NCI-H2196 (cell line): Measurements from ENCODE around the gene RNF220.
"Not testable (repeated sequence)": the region's sequence is repeated elsewhere in the genome, so short reads cannot be mapped to it uniquely, and the experiment has no call there.

ENCODE experiments used
- DNase-seq: peaks from one replicate; lab custom pipeline; 2025; ENCODE audit not compliant: unreplicated experiment; lab: John Stamatoyannopoulos, UW

Gene RNF220

DNA sequence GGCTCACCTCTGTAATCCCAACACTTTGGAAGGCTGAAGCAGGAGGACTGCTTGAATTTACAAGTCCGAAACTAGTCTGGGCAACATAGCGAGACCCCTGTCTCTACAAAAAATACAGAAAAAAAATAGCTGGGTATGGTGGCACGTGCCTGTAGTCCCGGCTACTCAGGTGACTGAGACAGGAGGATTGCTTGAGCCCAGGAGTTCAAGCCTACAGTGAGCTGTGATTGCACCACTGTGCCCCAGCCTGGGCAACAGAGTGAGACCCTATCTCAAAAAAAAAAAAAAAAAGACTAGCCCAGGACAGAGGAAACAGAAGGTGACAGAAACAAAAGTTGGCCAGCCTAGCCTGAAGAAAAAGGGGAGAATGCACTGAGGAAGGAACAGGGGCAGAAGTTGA, 290.6 kb downstream of the RNF220 start:
- no peak for DNase-seq

- DNase-seq: no peak
Measured at GRCh38 chr1:44696101-44696500, 291.0 kb downstream of the RNF220 start.

DNA sequence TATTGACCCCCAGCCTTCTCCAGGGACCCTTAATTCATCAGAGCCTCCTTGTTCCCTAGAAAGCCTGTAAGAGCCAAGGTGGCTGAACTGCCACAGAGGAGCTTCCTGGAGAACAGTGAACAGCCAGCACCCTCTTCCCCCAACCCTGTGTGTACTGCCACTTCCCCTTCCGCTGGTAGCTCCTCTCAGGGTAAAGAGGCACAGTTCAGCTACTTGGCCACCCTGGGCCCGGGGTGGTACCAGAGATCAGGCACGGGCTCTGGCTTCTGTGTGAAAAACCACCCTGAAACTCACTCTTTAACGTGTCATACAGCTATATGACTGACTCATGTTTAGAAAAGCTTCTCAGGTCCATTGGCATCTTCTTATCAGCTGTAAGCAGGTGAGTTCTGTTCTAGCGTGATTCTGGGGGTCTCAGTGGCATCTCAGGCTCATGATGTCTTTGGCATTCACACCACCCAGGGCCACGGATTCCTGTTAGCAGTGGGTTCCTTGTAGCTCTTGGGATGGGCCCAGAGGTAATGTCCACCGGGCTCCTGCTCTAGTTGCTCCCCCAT, 291.8 kb downstream of the RNF220 start:
- DNase-seq: no peak

DNA sequence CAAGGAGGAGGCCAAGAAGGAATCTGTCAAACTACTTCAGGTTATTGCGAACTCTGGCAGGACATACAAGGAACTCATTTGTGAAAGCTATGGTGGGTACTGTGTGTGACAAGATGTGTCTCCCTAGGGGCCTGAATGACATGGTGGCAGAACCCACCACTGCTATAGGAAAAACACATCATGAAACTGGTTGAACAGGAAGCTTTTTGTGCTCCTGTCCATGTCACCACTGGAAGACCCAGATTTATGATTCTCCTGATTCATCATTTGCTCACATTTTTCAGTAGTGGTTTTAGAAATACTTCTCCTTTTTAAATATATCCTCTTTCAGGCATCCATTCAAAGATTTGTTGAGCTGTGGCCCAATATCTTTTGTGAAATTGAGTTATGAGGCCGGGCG, 293.1 kb downstream of the RNF220 start:
- no peak for DNase-seq

DNA sequence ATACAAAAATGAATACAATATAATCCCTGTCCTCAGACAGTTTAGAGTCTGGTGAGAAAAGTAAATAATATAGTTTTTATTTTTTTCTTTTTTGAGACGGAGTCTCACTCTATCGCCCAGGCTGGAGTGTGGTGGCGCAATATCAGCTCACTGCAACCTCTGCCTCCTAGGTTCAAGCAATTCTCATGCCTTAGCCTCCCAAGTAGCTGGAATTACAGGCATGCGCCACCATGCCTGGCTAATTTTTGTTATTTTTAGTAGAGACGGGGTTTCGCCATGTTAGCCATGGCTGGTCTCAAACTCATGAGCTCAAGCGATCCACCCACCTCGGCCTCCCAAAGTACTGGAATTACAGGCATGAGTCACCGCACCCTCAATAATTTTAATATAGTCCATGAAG, 294.3 kb downstream of the RNF220 start:
- DNase-seq: not testable (repeated sequence)

DNA sequence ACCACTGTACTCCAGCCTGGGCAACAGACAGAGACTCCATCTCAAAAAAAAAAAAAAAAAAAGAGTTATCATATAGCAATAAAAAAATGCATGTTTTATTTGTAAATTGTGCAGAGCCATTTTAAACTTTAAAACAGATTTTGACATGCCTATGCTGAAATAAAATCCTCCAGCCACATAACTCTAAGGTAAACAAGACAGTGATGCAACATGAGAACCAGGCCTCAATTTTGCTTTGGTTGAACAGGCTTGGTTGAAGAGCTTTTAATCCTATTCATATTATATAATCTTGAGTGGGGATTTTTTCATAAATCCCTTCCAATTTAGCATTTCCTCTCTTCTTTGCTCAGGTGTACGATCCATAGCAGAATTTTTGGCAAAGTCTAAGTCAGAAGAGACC, 295.5 kb downstream of the RNF220 start:
- DNase-seq: no peak

DNA sequence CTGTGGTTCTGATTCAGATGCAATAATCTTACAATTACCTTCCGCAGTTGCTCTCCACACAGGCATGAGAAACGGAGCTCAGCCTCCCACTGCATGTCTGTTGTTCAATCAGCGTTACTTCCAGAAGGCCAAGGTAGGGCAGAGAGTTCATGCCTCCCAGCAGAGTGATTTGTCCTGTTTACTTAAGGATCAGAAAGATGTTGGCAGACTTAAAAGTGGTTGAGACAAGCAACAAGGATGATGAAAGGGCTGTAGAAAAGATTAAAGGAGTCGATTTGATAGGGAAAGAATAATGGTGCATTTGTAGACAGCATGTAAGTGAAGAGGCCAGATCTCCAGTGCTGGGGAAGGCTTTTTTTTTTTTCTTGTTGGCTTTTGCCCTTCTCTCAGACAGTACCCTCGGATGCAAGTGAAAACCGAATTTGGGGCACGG, 296.1 kb downstream of the RNF220 start:
- no peak for DNase-seq
